ENCODE results near the gene ZSCAN9.

ZSCAN9 gene

DNA sequence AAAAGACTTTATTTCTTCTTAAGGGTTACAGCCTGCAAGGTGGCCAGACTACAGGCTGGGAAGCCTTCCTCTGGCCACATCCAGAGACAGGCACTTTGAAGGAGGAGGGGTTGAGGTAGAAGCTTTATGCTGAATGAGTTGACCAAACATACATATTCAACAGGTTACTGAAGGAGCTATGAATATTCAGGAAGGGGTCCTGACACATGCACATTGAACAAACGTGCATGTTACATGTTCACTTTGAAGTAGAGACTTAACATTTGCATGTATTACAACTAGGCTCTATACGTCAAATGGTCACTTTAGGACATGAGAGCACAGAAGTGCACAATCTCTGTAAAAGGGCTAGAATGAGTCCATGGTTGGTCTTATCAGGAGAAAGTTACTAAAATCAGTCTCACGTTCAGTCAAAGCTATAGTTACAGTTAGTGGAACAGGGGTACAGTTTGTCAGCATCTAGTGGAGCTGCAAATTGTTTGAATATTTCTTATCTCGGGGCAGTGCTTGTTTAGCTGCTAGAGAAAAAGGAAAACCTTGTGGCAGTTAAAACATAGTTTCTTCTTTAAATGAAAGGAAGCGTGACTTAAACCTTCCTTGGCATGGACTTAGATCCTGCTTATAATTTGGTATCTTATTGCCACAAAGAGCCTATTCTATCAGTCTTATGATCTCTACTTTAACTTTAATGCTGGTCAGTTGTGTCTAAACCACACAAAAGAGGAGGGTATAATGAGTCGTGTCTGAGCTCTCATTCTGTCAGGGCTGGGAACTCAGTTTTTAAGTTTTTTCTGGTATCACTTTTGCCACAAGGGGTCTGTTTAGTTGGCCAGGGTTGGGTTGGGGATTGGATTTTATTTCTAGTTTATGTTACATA is 4.6 kb upstream of the ZSCAN9 start:
- DNase-seq (ENCODE audit: low spot score): no peak

DNA sequence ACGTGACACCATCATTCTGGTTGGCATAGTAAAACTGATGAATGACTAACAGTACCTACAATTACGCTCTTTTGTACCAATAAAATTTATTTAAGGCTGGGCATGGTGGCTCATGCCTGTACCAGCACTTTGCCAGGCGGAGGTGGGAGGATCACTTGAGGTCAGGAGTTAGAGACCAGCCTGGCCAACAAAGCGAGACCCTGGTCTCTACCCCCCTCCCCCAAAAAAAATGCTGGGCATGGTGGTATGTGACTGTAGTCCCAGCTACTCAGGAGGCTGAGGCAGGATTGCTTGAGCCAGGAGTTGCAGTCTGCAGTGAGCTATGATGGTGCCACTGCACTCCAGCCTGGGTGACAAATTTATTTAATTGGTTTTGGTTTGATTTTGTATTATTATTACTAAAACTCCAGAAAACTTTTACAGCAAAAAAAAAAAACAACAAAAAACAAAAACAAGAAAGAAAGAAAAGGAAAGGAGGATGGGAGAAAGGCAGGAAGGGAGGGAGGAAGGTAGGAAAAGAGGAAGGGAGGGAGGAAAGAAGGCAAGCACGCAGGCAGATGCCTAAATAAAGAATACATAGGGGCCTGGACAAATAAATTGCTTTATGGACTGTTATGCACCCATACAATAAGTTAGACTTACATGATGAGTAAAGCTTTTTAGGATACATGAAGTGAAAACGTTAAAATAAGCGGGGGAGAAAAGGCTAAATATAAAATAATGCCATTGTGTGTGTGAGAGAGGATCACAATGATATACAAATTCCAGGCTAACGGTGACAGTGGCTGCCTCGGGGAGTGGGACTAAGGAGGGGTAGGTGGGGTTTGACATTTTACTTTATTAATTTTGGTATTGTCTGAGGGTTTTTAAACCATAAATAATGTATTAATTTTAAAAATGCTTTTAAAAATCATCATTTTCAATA is 682 bp upstream of the ZSCAN9 start:
- DNase-seq (ENCODE audit: low spot score): no peak

DNA sequence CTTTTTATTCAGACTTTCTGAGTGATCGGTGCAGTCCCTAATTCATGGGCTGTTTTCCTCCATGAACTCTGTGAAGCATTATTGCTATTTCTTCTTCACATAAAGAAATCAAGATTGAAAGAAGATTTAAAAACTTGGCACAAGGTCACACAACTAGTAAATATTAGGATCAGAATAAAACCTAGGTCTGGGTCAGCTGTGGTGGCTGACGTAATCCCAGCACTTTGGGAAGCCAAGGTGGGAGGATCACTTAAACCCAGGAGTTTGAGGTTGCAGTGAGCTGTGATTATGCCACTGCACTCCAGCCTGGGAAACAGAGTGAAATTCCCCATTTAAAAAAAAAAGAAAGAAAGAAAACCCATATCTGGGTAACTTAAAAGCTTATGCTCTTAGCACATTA is 1.4 kb downstream of the ZSCAN9 start:
- DNase-seq (ENCODE audit: low spot score): no peak

DNA sequence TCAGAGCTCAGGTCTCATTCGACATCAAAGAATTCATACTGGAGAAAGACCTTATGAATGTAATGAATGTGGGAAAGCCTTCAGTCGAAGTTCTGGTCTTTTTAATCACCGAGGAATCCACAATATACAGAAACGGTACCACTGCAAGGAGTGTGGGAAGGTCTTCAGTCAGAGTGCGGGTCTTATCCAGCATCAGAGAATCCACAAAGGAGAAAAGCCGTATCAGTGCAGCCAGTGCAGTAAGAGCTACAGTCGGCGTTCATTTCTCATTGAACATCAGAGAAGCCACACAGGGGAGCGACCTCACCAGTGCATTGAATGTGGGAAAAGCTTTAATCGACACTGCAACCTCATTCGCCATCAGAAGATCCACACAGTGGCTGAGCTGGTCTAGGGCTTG is 7.7 kb downstream of the ZSCAN9 start:
- no peak for DNase-seq (ENCODE audit: low spot score)

DNA sequence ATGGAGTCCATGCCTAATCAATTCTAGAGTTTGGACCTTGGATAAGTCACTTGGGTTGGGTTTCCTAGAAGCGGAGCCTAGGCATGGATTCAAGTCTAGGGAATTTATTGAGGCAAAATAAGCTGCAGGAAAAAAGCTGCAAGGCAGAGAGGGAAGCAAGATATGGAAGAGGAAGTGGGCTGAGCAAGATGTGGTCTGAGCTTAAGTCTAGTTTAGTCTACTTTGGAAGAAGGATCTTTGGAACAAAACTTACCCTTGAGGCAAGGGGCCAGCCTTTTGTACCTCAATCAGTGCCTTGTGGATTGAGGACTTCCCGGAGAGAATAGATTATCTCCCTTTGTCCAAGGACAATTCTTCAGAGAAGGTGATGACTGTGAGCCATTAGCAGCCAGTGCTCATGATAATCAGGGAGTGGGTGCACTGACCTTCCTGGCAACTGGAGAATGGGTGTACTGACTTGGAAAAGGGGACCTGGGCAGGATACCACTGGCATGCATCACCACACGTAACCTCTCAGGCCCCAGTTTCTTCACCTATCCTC is 10.9 kb downstream of the ZSCAN9 start:
- DNase-seq (ENCODE audit: low spot score): no peak

DNA sequence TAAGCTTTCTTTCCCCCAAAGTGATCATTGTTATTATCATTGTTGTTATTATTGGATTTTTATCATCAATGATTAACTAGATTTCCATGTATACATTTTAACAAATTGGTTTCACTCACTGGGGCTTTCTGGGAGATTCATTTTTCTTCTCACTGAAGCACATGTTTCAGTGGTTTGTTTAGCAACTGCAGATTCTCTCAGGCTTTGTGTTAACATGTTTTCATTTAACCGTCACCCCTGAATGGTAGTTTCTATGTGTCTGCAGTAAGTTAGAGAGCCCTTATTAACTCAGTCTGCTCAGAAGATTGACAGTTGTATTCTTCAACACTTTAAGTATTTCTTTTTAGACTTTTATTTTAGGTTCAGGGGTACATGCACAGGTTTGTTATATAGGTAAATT is 14.6 kb downstream of the ZSCAN9 start:
- DNase-seq (ENCODE audit: low spot score): no peak

DNA sequence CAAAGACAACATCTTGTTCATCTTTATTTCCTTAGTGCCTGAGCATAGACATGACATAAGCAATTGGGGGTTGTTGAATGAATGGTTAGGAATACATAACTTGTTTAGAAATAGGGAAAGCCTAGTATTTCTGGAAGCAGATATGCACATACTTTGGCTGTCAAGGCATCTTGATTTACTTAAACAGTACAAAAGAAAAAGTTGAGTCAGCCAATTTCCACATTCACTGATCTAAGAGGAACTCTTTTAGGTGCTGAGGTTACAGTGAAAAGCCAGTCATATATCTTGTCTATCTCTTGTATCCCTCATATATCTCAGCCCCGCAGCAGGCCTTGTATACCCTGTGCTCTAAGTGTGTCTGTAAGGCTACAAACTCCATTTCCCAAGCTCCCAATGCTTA is 15.4 kb downstream of the ZSCAN9 start:
- DNase-seq (ENCODE audit: low spot score): no peak

DNA sequence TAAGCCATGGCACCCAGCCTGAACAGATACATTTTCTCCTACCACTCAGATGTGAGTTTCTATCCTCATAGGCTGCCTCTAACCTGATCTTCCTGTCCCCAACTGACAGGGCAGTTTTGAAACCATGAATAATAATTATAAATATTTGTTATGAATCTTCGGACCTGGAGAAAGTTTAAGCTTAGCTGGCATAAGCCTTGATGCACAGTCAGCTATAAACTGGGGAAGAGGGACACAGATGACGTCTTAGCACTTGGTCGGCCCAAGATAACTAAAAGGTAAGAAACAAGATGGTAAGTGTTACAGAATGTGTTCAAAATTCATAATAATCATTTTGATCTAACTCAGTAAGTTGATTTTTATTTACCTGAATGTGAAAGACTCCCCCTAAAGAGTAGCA is 18.9 kb downstream of the ZSCAN9 start:
- no peak for DNase-seq (ENCODE audit: low spot score)

DNA sequence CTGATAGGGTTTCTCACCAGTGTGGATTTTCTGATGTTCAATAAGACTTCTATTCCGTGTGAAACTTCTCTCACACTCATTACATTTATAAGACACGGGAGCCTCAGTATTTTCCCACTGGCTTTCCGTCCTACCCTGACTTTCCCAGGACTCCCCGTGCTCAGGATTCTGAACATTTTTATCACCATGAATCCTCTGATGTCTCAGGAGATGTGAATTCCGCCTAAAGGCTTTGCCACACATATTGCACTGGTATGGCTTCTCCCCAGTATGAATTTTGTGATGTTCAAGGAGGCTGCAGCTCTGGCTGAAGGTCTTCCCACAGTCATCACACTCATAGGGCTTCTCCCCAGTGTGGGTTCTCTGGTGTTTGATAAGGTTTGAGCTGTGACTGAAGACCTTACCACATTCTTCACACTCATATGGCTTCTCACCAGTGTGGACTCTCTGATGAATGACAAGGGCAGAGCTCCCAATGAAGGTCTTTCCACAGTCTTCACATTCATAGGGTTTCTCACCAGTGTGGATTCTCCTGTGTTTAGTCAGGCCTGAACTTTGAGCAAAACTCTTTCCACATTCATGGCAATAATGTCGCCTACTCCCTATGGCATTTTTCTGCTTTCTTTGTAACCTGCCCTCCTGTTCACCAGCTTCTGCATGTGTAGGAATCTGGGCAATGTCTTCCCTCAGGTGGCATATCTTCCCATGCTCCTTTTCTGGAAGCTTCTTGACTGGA is 20.3 kb downstream of the ZSCAN9 start:
- DNase-seq (ENCODE audit: low spot score): no peak

DNA sequence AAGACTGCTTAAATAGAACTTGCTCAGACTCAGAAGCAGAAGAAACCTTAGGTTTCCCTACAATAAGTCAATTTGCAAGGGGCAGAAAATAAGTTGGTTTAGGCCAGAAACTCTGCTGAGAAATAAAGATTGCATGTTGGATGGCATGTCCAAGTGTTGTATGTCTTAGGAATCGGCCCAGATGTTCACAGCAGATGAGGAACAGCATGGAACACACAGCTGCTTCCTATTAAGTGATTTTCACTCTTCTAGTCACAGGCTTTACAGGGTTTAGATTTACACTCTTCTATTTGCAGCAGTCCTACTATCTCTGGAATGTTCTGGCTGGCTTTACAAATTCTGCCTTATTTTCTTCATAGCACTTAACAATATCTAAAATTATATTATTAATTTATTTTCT is 23.8 kb downstream of the ZSCAN9 start:
- DNase-seq (ENCODE audit: low spot score): no peak

DNA sequence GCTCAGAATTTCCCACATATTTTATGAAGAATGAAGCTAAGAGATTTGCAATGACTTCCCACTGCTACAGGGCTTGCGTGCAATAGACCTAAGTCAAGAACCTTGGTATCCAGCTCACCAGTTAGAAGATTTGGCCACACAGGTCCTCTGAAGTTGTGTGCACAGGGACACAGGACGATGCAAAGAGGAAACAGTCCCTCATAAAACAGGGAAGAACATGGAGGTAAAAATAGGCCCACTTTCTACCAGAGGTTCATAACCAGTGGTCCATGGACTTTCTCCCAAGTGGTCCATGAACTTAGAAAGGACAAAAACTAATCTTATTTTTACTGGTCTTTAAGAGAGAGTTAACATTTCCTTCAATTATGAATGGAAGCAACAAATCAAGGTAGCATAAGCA is 25.7 kb downstream of the ZSCAN9 start:
- DNase-seq (ENCODE audit: low spot score): no peak

DNA sequence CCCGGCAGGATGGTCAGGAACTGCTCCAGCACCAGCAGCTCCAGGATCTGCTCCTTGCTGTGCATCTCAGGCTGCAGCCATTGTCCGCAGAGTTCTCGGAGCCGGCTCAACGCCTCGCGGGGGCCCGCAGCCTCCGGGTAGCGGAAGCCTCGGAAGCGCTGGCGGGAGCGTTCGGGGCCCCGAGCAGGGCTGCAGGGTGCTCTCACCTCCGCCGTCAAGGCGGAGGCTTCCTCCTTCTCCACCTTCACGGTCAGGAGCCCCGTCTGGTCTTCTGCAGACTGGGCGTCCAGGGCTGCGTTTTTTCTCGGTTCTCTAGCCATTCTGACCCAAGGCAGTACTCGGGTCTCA is 26.6 kb downstream of the ZSCAN9 start:
- peak; percentile 13 for DNase-seq (ENCODE audit: low spot score)

DNA sequence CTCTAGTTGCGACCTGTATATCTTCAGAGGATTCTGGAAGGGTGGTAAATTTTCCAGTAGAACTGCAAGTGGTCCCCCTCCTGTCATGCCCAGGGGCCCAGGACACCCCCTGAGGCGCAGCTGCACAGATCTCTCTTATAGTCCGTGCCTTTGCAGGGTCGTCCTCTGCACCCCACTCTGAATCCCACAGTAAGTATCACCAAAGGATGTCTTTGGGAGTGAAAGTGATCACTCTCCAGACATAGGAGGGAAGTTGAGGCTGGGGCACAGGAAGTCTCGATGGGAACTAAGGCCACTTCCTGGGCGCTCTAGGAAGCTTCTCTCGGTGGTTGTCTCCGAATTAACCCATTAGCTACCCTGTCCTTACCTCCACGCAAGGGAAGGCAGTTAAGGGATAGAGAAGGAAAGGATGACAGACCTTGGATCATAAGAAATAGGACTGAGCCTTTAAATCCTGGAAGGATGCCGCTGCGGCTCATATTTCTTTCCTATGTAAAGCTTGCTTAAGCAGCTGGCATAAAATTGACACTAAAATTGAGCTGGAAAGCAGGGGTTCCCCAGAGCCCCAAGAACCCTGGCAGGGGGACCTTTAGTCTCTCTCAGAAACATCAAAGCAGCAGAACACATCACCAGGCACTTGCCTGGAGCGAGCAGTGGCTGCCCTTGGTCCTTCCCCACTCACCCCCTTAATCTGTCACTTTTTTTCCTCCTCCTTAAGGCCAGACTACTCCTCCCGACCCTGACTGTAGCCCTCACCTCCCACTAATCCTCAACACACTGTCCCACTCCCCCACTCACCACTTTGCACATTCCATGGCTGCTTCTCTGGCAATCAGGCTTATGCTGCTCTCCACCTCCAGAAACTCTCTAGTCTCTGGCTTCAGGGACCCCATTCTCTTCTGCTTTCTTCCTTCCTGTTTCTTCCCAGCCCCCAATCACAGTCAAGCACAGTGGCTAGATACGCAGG is 27.2 kb downstream of the ZSCAN9 start, which contains the start of gene ZKSCAN4:
TSS of gene ZKSCAN4 (minus strand) at position 261 of the 967 bp plus-strand sequence. CDS start 289 bp downstream, outside the sequence.
- peak; percentile 92 for DNase-seq (ENCODE audit: low spot score)

DNA sequence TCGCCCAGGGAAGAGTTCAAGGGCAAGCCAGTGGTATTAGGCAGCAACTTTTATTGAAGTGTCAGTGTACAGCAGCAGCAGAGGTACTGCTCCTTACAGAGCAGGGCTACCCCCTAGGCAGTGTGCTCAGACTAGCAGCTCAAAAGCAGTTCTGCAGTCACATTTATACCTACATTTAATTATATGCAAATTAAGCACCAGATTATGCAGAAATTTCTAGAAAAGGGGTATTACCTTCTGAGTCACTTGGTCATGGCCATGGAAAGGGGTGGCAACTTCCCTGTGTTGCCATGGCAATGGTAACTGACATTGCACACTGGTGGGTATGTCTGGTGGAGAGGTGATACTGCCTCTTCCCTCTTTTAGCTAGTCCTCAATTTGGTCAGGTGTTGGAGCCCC is 29.0 kb downstream of the ZSCAN9 start:
- no peak for DNase-seq (ENCODE audit: low spot score)

DNA sequence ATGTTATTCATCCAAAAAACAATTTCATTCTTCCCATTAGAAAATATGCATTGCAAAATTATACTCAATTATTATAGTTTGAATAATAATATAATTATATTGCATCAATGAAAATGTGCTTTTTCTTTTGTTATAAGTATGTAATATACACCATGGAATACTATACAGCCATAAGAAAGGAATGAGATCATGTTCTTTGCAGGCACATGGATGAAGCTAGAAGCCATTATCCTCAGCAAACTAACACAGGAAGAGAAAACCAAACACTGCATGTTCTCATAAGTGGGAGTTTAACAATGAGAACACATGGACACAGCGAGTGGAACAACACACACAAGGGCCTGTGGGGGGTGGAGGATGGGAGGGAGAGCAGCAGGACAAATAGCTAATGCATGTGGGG is 32.0 kb downstream of the ZSCAN9 start:
- DNase-seq (ENCODE audit: low spot score): no peak

DNA sequence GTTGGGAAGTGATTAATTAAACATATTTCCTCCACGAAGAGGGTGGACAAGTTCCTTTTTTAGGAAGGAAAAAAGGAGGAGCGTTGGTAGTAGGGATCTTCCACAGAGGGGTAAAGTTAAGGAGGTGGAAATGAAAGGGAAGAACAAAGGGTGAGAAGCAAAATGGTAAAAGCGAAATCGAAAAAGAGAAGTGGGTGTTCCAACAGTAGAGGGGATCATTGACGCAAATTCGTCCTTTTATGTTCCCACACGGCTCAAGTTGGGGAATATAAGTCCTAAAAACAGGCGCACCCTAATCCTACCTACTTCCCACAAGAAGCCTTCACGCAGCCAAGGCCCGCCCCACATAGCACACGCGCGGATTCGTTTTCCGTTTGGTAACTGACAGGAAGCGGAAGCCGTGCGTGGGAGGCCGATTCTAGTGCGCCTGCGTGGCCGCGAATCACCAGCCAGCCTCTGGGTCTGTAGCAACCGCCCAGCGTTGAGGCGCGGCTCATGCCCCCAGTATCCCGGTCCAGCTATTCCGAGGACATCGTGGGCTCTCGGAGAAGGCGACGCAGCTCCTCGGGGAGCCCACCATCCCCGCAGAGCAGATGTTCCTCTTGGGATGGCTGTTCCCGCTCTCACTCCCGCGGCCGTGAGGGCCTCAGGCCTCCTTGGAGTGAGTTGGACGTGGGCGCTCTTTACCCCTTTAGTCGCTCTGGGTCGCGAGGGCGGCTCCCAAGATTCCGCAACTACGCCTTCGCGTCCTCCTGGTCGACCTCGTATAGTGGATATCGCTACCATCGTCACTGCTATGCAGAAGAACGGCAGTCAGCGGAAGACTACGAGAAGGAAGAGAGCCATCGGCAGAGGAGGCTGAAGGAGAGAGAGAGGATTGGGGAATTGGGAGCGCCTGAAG is 34.1 kb downstream of the ZSCAN9 start, which contains the start of gene NKAPL:
TSS of gene NKAPL (plus strand) at position 421 of the 901 bp plus-strand sequence. CDS start at position 496, 75 bp downstream.
- peak; percentile 56 for DNase-seq (ENCODE audit: low spot score)

DNA sequence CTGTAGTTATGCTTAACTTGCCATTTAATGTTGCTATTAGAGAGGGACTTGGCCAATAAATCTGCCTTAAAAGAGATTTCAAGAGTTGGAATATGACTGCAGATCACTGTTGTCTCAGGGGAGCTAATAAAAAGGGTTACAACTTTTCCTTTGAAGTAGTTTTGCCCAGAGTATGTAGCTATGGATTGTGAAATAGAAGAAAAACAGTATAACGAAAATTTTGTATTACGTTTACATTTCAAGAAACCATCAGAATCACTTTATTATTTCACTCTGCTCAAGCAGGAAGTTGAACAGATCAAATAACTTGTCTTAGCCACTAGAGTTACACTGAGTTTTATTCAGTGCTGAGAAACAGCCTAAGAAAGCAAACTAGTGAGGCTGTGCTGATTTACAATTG is 38.8 kb downstream of the ZSCAN9 start:
- no peak for DNase-seq (ENCODE audit: low spot score)

DNA sequence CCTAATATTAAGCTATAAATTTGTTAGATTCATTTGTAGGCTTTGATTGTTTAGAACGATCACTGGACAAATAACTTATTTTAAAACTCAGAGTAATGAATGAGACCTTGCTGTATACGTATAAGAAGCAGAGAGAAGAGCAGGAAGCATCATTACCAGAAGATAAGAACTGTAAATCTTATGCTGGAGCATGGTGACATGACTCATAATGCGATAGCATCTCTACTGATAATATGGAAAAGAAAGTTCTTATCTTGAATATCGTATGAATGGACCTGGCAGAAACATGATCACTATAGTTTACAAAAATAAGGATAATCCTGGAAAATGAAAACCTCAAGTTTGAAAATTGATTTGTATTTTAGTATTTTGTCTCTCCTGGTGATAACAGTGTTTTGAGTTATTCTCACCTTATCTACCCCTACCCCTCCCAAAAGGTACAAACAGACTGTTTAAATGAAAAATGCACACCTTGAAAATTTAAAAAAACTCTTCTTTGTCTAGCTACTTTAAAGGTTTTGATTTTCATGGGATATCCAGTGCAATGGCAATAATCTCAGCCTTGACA is 39.8 kb downstream of the ZSCAN9 start:
- DNase-seq (ENCODE audit: low spot score): no peak

DNA sequence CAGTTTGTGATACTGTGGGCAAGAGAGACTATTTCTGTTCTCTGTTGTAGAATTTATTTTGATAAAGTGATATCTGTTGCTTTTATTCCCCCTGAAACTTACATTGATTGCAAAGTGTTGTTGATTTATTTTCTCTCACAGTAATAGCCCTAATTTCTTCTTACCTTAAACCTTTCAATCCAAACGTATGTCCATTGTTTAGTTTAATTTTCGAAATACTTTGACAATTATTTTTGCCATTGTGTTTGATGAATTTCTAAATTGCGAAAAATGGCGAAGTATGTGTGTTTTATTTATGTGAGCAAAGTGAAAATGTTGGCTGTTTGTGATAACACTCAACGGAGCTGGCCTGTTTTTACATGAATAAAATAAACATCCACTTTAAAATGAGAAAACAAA is 41.5 kb downstream of the ZSCAN9 start:
- DNase-seq (ENCODE audit: low spot score): no peak

All from AG08395 (cell line).